Thymus (tissue), 11 donors: ENCODE measurements around the gene APMAP. TPM values are rescaled to one million over a fixed set of nuclear protein-coding genes. Genes with fewer than 3 reads are reported as not detected.
"Not testable (repeated sequence)": the region's sequence is repeated elsewhere in the genome, so short reads cannot be mapped to it uniquely, and the experiment has no call there.

Source experiments
- DNase-seq, 9 donors: peaks; one replicate each; pipeline ENCODE4 v3.0.0-alpha.2; 2013; ENCODE audit warnings: low spot score in 9 of 9, low read depth in 6 of 9, missing footprints in 1 of 9
- H3K27ac ChIP-seq, 2 donors: one replicate each; pipeline ENCODE4 v1.5.1; 2013; ENCODE audit warnings: control low read depth in 1 of 2, low read depth in 1 of 2, low read length in 1 of 2, mild to moderate bottlenecking in 1 of 2, moderate library complexity in 1 of 2
- H3K27me3 ChIP-seq, 2 donors: one replicate each; pipeline ENCODE4 v1.5.1; 2013; ENCODE audit warnings: low read length in 1 of 2; ENCODE audit not compliant: control insufficient read depth in 2 of 2, insufficient read depth in 1 of 2
- H3K36me3 ChIP-seq, 2 donors: one replicate each; pipeline ENCODE4 v1.5.1; 2013; ENCODE audit warnings: low read length in 1 of 2, mild to moderate bottlenecking in 1 of 2, moderate library complexity in 1 of 2; ENCODE audit not compliant: control insufficient read depth in 2 of 2, insufficient read depth in 2 of 2
- H3K4me1 ChIP-seq, 2 donors: one replicate each; pipeline ENCODE4 v1.5.1; 2013; ENCODE audit warnings: low read length in 2 of 2; ENCODE audit not compliant: control insufficient read depth in 2 of 2, insufficient read depth in 2 of 2
- H3K4me3 ChIP-seq, 2 donors: one replicate each; pipeline ENCODE4 v1.5.1; 2013; ENCODE audit warnings: low read length in 2 of 2, control low read depth in 1 of 2, mild to moderate bottlenecking in 1 of 2
- H3K9me3 ChIP-seq, 2 donors: one replicate each; pipeline ENCODE4 v1.5.1; 2013; ENCODE audit warnings: low read length in 1 of 2, mild to moderate bottlenecking in 1 of 2; ENCODE audit not compliant: control insufficient read depth in 2 of 2, insufficient read depth in 1 of 2
- WGBS: extraction: QIAGEN DNeasy Blood & Tissue Kit; methylation state at CpG from one replicate; pipeline ENCODE4 v1.1.7; 2013; 5-methylcytosine and 5-hydroxymethylcytosine counted together
- polyA plus RNA-seq: library from polyadenylated mRNA; stranded (reverse); fragments of 200-250 nt; gene quantifications from one replicate; pipeline ENCODE4 v1.2.3, GENCODE V29; 2013
- total RNA-seq: library from RNA; stranded (reverse); fragments of 120-200 nt; gene quantifications from one replicate; pipeline ENCODE4 v1.2.4, GENCODE V29; 2013
- donor health status: healthy.

APMAP gene
- total and polyA plus RNA-seq, 2 donors, result 49.3 to 53.4 TPM

GRCh38 chr20:25006431-25007167 lies 14.0 kb upstream of the APMAP start:
- Histone ChIP-seq H3K27me3 (no peaks in the 10 kb centered on the region), H3K36me3 (peaks cover 38 to 54% of the 10 kb centered on the region in 2 donors), H3K27ac (no peak overlapping the region), H3K4me3 (no peak overlapping the region), H3K4me1 (no peaks in the 10 kb centered on the region), H3K9me3 (no peaks in the 10 kb centered on the region)
- no peak for DNase-seq
- WGBS, result 94% methylated on average over 12 of the region's 12 CpGs

DNA sequence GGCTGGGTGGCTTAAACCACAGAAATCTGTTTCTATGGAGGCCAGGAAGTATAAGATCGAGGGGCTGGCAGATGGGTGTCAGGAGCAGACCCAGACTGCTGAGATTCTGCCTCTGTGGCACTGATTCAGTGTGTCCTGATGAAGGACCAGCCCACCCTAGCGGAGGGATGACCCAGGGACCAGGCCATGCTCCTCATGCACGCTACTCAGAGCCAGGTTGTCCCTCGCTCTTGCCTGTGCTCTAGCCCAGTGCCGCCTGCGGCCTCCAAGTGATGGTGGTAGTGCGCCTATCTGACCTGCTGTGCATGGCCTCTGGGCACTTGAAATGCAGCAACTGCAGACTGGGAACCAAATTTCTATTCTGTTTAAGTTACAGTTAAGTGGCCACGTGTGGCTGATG lies 13.1 kb upstream of the APMAP start:
- Histone ChIP-seq H3K9me3 (no peaks in the 10 kb centered on the region), H3K36me3 (peaks cover 33 to 47% of the 10 kb centered on the region in 2 donors), H3K27me3 (no peaks in the 10 kb centered on the region), H3K4me1 (no peaks in the 10 kb centered on the region), H3K4me3 (no peak overlapping the region), H3K27ac (no peak overlapping the region)
- no peak for DNase-seq
- WGBS, result 95% methylated on average over 8 of the region's 8 CpGs

GRCh38 chr20:25005220-25005619 lies 12.7 kb upstream of the APMAP start:
- peaks cover 29 to 43% of the 10 kb centered on the region in 2 donors for H3K36me3 ChIP-seq
- H3K9me3 ChIP-seq, result no peaks in the 10 kb centered on the region
- H3K27me3 ChIP-seq, result no peaks in the 10 kb centered on the region
- H3K4me1 ChIP-seq, result no peaks in the 10 kb centered on the region
- no peak for DNase-seq
- 98% methylated on average over 2 of the region's 2 CpGs for WGBS
- H3K27ac ChIP-seq, result no peak overlapping the region
- no peak overlapping the region for H3K4me3 ChIP-seq

- no peak for DNase-seq
- Histone ChIP-seq H3K27ac (no peak overlapping the region), H3K9me3 (no peaks in the 10 kb centered on the region), H3K4me3 (no peak overlapping the region), H3K36me3 (peaks cover 16 to 22% of the 10 kb centered on the region in 2 donors), H3K27me3 (no peaks in the 10 kb centered on the region), H3K4me1 (no peaks in the 10 kb centered on the region)
- 95% methylated on average over 1 of the region's 1 CpG for WGBS
These were observed 10.5 kb upstream of the APMAP start for GRCh38 chr20:25003002-25003401.

- WGBS, result over 99% methylated on average over 4 of the region's 4 CpGs
- not testable (repeated sequence) for H3K4me3 ChIP-seq, H3K27ac ChIP-seq, H3K4me1 ChIP-seq, H3K27me3 ChIP-seq, H3K9me3 ChIP-seq, DNase-seq, H3K36me3 ChIP-seq
These were observed 8.8 kb upstream of the APMAP start for GRCh38 chr20:25001323-25001722.

- Histone ChIP-seq H3K9me3 (no peaks in the 10 kb centered on the region), H3K4me3 (no peak overlapping the region), H3K4me1 (no peaks in the 10 kb centered on the region), H3K36me3 (no peaks in the 10 kb centered on the region), H3K27ac (no peak overlapping the region), H3K27me3 (no peaks in the 10 kb centered on the region)
- no peak for DNase-seq
- WGBS, result 62% methylated on average over 4 of the region's 4 CpGs
These were observed 7.8 kb upstream of the APMAP start for GRCh38 chr20:25000268-25000801.

DNA sequence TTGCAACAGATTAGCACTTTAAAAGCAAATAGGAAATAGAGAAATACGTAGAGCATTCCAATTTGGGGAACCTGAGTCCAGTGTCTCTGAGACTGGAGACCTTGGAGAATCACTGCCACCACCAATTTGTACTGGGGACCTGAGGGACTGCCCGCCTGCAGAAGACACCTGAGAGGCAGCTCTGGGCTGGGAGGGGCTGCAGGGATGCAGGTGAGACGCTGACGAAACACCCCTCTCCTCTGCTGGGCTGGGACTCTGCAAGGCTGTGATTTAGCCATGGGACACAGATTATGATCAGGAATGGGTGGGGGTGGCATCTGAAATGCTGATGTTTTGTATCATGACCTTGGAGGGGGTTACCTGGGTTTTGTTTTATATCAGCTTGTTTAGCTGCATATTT lies 7.0 kb upstream of the APMAP start:
- Histone ChIP-seq H3K27me3 (no peaks in the 10 kb centered on the region), H3K4me1 (peaks cover 0 to 7% of the 10 kb centered on the region in 2 donors), H3K27ac (no peak overlapping the region), H3K4me3 (no peak overlapping the region), H3K9me3 (no peaks in the 10 kb centered on the region), H3K36me3 (no peaks in the 10 kb centered on the region)
- no peak for DNase-seq
- WGBS, result 97% methylated on average over 4 of the region's 4 CpGs

DNA sequence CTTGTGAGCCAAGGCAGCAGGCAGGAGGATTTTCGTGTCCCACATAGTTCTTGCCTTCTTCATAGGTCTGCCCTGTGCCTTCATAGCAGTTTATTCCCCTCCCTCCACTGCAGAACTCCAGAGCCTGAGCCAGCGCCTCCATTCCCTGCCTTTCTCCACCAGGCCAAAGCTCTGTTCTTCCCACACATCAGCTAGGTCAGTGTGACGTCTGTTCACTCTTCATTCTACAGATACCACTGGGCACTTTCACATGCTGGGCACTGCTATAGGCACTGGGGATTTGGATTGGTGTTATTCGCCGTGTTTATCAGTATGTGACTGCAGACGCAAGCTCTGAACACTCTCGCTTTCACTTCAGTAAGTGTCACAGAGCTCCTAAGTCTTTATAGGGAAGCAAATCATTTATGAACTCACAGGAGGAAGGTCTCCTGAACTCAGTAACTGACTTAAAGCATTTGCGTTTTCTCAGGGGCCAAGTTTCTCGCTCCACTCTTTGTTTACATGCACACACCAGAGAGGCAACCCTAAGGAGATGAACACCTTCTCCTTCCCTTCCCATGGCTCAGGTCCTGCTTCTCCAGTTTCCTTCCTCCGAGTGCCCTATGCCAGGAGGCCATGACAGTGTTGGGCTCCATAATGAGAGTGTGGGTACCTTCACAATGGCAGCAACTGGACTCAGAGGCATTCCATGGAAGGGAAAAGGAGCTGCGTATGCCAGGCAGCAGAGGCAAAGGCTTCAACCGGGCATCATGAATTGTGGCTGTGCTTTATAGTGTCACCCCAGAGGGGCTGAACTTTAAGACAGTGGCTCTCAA lies 6.3 kb upstream of the APMAP start:
- Histone ChIP-seq H3K36me3 (no peaks in the 10 kb centered on the region), H3K4me1 (peaks cover 0 to 7% of the 10 kb centered on the region in 2 donors), H3K9me3 (no peaks in the 10 kb centered on the region), H3K27me3 (no peaks in the 10 kb centered on the region), H3K4me3 (no peak overlapping the region), H3K27ac (peak overlapping the region in 1 of 2 donors; percentile 5)
- DNase-seq, result no peak
- 95% methylated on average over 12 of the region's 12 CpGs for WGBS

- Histone ChIP-seq H3K36me3 (no peaks in the 10 kb centered on the region), H3K4me3 (no peak overlapping the region), H3K9me3 (no peaks in the 10 kb centered on the region), H3K27me3 (no peaks in the 10 kb centered on the region), H3K4me1 (peaks cover 0 to 11% of the 10 kb centered on the region in 2 donors), H3K27ac (no peak overlapping the region)
- no peak for DNase-seq
- 96% methylated on average over 3 of the region's 3 CpGs for WGBS
These were observed 5.6 kb upstream of the APMAP start for GRCh38 chr20:24998121-24998520.
